ENCODE results near the gene TMUB1.
A peak's percentile ranks its signal among the peaks of the same experiment; 100 is the strongest.

Gene TMUB1

GRCh38 chr7:151083071-151083823 is at the start of gene TMUB1:
TSS of gene TMUB1 (minus strand) at chr7:151083493. CDS start at chr7:151082563, 930 bp downstream.
- DNase-seq: peak; percentile 12

- no peak for DNase-seq
Measured at GRCh38 chr7:151132461-151133205, 49.3 kb upstream of the TMUB1 start.

- DNase-seq: no peak
Measured at GRCh38 chr7:151131592-151132293, 48.5 kb upstream of the TMUB1 start.

GRCh38 chr7:151131224-151131591 is 47.9 kb upstream of the TMUB1 start:
- DNase-seq: no peak

- no peak for DNase-seq
Measured at GRCh38 chr7:151130741-151131157, 47.5 kb upstream of the TMUB1 start.

- DNase-seq: no peak
Measured at GRCh38 chr7:151129960-151130591, 46.8 kb upstream of the TMUB1 start.

GRCh38 chr7:151129117-151129959 is 46.0 kb upstream of the TMUB1 start:
- no peak for DNase-seq

GRCh38 chr7:151128716-151129115 is 45.4 kb upstream of the TMUB1 start:
- no peak for DNase-seq

- DNase-seq: no peak
Measured at GRCh38 chr7:151128144-151128543, 44.9 kb upstream of the TMUB1 start.

GRCh38 chr7:151126491-151127137 is 43.3 kb upstream of the TMUB1 start:
- peak; percentile 32 for DNase-seq

- DNase-seq: no peak
Measured at GRCh38 chr7:151125846-151126481, 42.7 kb upstream of the TMUB1 start.

GRCh38 chr7:151125470-151125845 is 42.2 kb upstream of the TMUB1 start:
- DNase-seq: peak; percentile 2

GRCh38 chr7:151124899-151125399 is 41.7 kb upstream of the TMUB1 start:
- DNase-seq: no peak

GRCh38 chr7:151124481-151124880 is 41.2 kb upstream of the TMUB1 start:
- DNase-seq: no peak

- peak; percentile 53 for DNase-seq
Measured at GRCh38 chr7:151123822-151124464, 40.6 kb upstream of the TMUB1 start.

- DNase-seq: no peak
Measured at GRCh38 chr7:151123158-151123821, 40.0 kb upstream of the TMUB1 start.

GRCh38 chr7:151122796-151123157 is 39.5 kb upstream of the TMUB1 start:
- DNase-seq: no peak

- no peak for DNase-seq
Measured at GRCh38 chr7:151122276-151122675, 39.0 kb upstream of the TMUB1 start.

GRCh38 chr7:151121380-151122170 is 38.3 kb upstream of the TMUB1 start:
- DNase-seq: no peak

All from DMS79 treated with DMSO at 0.1 percent for 48 hours (cell line).